Epithelial cell of alveolus of lung (primary cell): ENCODE results near the gene TSR1. TPM values are rescaled to one million over a fixed set of nuclear protein-coding genes. Genes with fewer than 3 reads are reported as not detected.

Experiments used
- total RNA-seq: library from RNA; depleted of rRNA; stranded (reverse); fragments of >200 nt; gene quantifications from 2 replicates; pipeline ENCODE4 v1.2.1, GENCODE V29; 2015

The TSR1 gene
- total RNA-seq = 21.2 and 49.5 TPM in 2 replicates

GRCh38 chr17:2336215-2336851, at the start of gene TSR1:
Gene TSR1, minus strand, starts transcription at chr17:2336457. Its CDS starts 30 bp downstream, at chr17:2336427.

GRCh38 chr17:2336852-2337543, 741 bp upstream of the TSR1 start, which contains the start of gene SGSM2:
Gene SGSM2, plus strand, starts transcription at chr17:2337501. Its CDS starts 188 bp downstream, at chr17:2337689.

GRCh38 chr17:2303204-2304188, 32.8 kb downstream of the TSR1 start, which contains the start of the genes SMG6 and SRR:
Gene SMG6, minus strand, starts transcription at chr17:2303785. Its CDS starts 65 bp downstream, at chr17:2303720.
Gene SRR, plus strand, starts transcription at chr17:2303950. Its CDS starts 11,611 bp downstream, at chr17:2315561.

Other genes with a start within 250 kb of the TSR1 start
- gene SMG6, start 32.7 kb downstream of the TSR1 start, total RNA-seq = 77.8 and 81.3 TPM in 2 replicates
- 16.4 and 16.5 TPM in 2 replicates for gene SRR, start 32.5 kb downstream of the TSR1 start, total RNA-seq
- gene SGSM2, start 1.0 kb upstream of the TSR1 start, total RNA-seq = 20.8 and 21.2 TPM in 2 replicates
- gene MNT, start 64.6 kb upstream of the TSR1 start, total RNA-seq = 8.0 and 11.6 TPM in 2 replicates
- 25.2 and 29.6 TPM in 2 replicates for gene METTL16, start 175.4 kb upstream of the TSR1 start, total RNA-seq